GM21390 (cell line): ENCODE results near the gene GZF1.

Experiments used
- ATAC-seq: cut with Tn5 transposase; IDR thresholded peaks from one replicate; pipeline ENCODE4 v1.9.1; 2021; ENCODE audit not compliant: unreplicated experiment

The GZF1 gene

GRCh38 chr20:23368316-23369071 is 6.5 kb downstream of the GZF1 start:
- ATAC-seq: no peak

DNA sequence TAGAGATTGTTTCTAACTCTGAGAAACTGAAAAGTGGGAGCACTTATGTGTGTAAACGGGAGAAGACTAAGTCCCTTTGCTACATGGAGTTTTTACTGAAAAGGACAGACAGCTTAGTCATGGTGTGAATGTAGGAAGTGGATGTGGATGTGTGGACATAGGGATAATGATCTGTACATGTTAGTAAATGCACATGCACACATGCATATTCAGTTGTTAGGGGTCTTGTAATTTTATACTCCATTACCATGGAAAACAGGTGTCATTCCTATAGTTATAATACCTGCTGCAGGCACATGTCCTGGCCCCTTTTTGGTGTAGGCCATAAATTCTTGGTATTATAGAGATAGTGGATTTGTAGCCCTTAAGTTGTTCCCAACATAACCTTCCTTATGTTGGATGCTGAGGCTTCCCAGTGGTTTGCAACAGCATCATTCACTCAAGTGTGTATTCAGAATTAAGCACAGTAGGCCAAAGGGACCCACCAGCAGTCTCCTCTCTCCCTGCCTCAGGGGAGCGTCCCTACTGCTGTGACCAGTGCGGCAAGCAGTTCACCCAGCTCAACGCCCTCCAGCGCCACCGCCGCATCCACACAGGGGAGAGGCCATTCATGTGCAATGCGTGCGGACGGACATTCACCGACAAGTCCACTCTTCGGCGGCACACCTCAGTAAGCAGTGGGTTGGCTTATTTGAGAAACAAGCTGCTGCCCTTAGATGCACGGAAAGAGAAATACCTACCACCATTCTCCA is 7.3 kb downstream of the GZF1 start:
- ATAC-seq: no peak

GRCh38 chr20:23370274-23370673 is 8.3 kb downstream of the GZF1 start:
- no peak for ATAC-seq

- ATAC-seq: no peak
Observed at GRCh38 chr20:23370873-23371272, 8.9 kb downstream of the GZF1 start.

GRCh38 chr20:23371496-23371895 is 9.5 kb downstream of the GZF1 start:
- no peak for ATAC-seq

DNA sequence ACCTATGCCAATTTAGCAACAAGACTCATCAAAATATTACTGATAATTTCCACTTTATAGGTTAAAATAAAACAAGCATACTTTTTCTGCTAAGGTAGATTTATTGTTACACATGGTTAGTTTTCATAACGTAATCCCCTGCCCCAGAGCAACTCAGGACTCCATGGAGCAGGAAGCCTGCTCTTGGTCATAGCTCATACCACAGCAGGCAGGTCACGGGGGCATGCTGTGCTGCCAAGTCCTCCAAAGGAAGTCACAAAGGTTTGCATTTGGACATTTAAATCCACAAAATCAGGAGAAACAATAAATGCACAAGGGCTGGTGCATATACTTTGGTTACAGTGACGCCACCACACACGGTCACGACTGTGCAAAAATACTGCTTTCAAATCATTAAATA is 12.5 kb downstream of the GZF1 start:
- no peak for ATAC-seq

- ATAC-seq: no peak
Observed at GRCh38 chr20:23375827-23376226, 13.8 kb downstream of the GZF1 start.

- no peak for ATAC-seq
Observed at GRCh38 chr20:23379772-23380171, 17.8 kb downstream of the GZF1 start.

DNA sequence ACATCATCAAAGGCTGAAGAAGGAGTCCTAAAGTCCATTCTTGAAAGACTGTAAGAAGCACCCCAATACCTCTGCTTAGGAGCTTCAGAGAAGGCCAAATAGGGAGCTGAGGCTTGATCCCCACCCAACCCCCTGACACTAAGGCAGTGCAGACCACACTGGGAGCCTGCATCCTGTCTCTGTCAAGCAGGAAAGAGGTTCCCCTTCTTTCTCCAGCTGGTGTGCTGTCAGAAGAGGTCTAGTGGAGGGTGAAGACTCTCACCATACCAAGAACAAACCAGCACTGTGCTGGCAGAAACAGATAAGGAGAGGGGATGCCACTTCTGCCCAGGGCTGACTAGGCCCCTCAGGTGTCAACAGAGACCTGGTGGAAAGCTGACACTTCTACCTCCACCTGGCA is 19.9 kb downstream of the GZF1 start:
- ATAC-seq: no peak

DNA sequence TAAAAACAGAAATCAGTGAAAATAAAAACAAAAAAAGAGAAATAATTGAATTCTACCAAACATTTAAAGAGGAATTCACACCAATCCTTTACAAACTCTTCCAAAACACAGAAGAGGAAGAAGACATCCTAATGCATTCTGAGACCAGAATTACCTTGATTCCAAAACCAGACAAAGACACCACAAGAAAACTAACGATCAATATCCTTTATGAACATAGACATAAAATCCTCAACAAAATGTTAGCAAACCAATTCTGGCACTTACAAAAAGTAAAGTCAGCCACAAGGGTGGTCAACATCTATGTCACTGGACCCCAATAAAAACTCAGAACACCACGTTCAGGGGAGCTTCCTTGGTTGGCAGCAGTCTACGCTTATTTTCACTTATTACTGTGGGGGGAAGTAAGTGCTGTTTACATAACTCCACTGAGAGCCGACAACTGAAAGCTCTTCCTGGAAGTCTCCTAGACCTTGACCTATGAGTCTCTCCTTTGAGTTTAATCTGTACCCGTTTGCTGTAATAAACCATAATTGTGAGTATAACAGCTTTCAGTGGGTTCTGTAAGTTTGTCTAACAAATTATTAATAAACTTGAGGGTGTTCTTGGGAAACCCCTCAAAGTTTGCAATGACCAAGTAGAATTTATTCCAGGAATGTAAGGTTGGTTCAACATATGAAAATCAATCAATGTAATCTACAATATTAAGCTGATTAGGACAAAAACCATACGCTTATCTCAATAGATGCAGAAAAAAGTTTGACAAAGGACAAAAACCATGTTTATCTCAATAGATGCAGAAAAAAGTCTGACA is 24.5 kb downstream of the GZF1 start:
- ATAC-seq: no peak

DNA sequence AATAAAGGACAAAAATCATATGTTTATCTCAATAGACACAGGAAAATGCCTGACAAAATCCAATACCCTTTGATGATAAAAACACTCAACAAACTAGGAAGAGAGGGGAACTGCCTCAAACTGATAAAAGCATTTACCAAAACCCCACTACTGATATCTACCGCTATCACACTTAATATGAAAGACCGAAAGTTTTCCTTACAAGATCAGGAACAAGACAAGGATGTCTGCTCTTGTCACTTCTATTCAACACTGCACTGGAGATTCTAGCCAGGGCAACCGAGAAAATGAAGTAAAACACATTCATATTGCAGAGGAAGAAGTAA is 25.1 kb downstream of the GZF1 start:
- ATAC-seq: no peak

GRCh38 chr20:23390091-23390774 is 28.3 kb downstream of the GZF1 start:
- ATAC-seq: no peak

GRCh38 chr20:23391707-23392310 is 29.8 kb downstream of the GZF1 start:
- ATAC-seq: peak; percentile 65

GRCh38 chr20:23393996-23394775 is 32.2 kb downstream of the GZF1 start:
- ATAC-seq: no peak

- ATAC-seq: no peak
Observed at GRCh38 chr20:23396950-23397627, 35.1 kb downstream of the GZF1 start.

GRCh38 chr20:23397961-23398360 is 36.0 kb downstream of the GZF1 start:
- ATAC-seq: no peak

- ATAC-seq: peak; percentile 67
Observed at GRCh38 chr20:23399568-23400241, 37.7 kb downstream of the GZF1 start.

DNA sequence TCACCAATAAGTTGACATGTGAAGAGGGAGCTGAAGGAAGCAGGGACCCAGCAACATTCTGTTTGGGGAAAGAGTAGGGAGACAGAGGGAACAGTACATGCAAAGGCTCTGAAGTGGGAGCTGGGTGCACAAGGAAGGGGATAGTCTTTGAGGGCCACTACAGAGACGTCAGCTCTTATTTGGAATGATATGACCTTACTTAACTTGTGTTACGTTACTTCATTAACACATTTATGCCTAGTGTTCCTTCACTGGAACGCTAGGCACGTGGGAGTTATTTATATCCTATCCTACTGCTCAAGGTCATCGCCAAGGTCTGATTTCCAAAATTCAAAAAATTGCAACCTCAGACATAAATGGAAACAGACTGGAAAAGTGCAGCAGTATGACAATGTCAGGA is 39.1 kb downstream of the GZF1 start:
- ATAC-seq: no peak

DNA sequence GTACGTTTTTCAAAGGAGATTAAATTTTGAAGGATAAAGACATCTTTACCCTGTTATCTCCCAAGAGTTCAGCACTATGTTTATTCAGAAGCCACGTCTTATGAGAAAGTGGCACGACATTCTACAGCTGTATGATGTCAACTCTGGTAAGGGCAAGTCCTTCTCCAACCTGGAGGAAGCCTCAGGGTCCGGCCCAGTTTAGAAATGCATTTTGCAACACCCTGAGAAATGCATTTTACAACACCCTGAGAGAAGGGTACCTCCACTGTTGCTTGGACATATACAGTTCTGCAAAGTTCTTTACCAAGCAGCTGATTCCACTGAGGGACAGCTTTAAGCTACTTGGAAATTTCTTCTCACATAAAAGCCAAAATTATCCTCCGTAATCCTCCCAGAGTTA is 41.8 kb downstream of the GZF1 start:
- ATAC-seq: no peak
